Glomerular endothelial cell (primary cell): ENCODE results near the gene NHERF2. TPM values are rescaled to one million over a fixed set of nuclear protein-coding genes. Genes with fewer than 3 reads are reported as not detected.

Experiments used
- DNase-seq: peaks from one replicate; pipeline ENCODE4 v3.0.0-alpha.2; 2011; ENCODE audit warnings: low read depth, low spot score; ENCODE audit errors: extremely low read depth
- total RNA-seq: library from RNA; depleted of rRNA; stranded (reverse); fragments of >200 nt; gene quantifications from 2 replicates; pipeline ENCODE4 v1.2.3, GENCODE V29; 2015

NHERF2 gene
- total RNA-seq, 1 donor from 2014 or later = 94.2 TPM

GRCh38 chr16:2056681-2057407 is 30.1 kb downstream of the NHERF2 start:
- DNase-seq = no peak

- DNase-seq = no peak
Observed at GRCh38 chr16:2057438-2057837, 30.7 kb downstream of the NHERF2 start.

GRCh38 chr16:2058420-2058819 is 31.7 kb downstream of the NHERF2 start:
- DNase-seq = no peak

GRCh38 chr16:2058872-2059271 is 32.2 kb downstream of the NHERF2 start:
- DNase-seq = no peak

GRCh38 chr16:2060346-2060745 is 33.6 kb downstream of the NHERF2 start:
- DNase-seq = no peak

- DNase-seq = no peak
Observed at GRCh38 chr16:2061023-2061422, 34.3 kb downstream of the NHERF2 start.

- DNase-seq = no peak
Observed at GRCh38 chr16:2061526-2061925, 34.8 kb downstream of the NHERF2 start.

GRCh38 chr16:2062801-2063200 is 36.1 kb downstream of the NHERF2 start:
- no peak for DNase-seq

GRCh38 chr16:2063861-2064260 is 37.2 kb downstream of the NHERF2 start:
- no peak for DNase-seq

- no peak for DNase-seq
Observed at GRCh38 chr16:2064368-2064945, 37.8 kb downstream of the NHERF2 start.

- no peak for DNase-seq
Observed at GRCh38 chr16:2066139-2066538, 39.4 kb downstream of the NHERF2 start.

- DNase-seq = no peak
Observed at GRCh38 chr16:2070576-2071453, 44.1 kb downstream of the NHERF2 start.

- no peak for DNase-seq
Observed at GRCh38 chr16:2071454-2072202, 44.9 kb downstream of the NHERF2 start.

- DNase-seq = no peak
Observed at GRCh38 chr16:2072926-2073325, 46.2 kb downstream of the NHERF2 start.

- DNase-seq = no peak
Observed at GRCh38 chr16:2074071-2074470, 47.4 kb downstream of the NHERF2 start.

- DNase-seq = no peak
Observed at GRCh38 chr16:2075631-2076030, 48.9 kb downstream of the NHERF2 start.

GRCh38 chr16:2076072-2076865 is 49.6 kb downstream of the NHERF2 start:
- DNase-seq = no peak

GRCh38 chr16:2077016-2077415 is 50.3 kb downstream of the NHERF2 start:
- DNase-seq = no peak

GRCh38 chr16:2077696-2078095 is 51.0 kb downstream of the NHERF2 start:
- no peak for DNase-seq

GRCh38 chr16:2078096-2078495 is 51.4 kb downstream of the NHERF2 start:
- DNase-seq = no peak
